GM12801 (cell line): Measurements from ENCODE around the gene ZKSCAN3.

Experiments
- TF ChIP-seq, protein P1 (sequence below): IDR thresholded peaks from one replicate; pipeline ENCODE4 v1.5.1; 2011; ENCODE audit warnings: control low read depth; ENCODE audit not compliant: insufficient read length; ENCODE audit errors: extremely low read depth

Gene ZKSCAN3

DNA sequence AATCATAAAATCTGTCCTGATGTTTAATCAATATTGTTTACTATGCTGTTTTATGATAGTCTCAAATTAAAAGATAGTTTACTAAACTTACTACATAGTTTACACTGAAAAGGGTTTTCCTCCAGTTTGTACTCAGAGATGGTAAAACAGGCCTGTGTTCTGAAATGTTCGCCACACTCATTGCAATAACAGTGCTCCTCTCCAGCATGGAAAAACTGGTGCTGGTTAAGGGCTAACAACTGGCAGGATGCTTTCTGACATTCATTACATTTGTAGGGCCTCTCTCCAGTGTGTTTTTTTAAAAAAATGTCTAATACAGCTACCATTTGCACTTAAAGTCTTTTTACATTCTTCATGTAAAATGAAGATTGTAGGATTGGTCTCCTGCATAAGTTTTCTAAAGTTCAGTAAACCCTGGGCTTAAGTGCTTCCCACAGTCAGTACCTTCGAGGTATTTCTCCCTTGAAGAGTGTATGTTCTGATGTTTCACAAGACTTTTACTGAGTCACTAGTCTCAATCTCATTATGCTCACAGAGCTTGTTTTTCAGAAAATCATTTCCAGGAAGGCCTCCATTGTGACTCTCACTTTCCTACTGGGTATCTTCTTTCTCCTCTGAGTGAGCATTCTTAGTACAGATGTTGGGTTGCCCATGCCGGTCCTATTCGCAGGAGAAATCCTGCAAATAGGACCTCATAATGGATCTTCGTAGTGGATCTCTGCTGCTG, 58.5 kb downstream of the ZKSCAN3 start:
- TF ChIP-seq, protein P1, sequence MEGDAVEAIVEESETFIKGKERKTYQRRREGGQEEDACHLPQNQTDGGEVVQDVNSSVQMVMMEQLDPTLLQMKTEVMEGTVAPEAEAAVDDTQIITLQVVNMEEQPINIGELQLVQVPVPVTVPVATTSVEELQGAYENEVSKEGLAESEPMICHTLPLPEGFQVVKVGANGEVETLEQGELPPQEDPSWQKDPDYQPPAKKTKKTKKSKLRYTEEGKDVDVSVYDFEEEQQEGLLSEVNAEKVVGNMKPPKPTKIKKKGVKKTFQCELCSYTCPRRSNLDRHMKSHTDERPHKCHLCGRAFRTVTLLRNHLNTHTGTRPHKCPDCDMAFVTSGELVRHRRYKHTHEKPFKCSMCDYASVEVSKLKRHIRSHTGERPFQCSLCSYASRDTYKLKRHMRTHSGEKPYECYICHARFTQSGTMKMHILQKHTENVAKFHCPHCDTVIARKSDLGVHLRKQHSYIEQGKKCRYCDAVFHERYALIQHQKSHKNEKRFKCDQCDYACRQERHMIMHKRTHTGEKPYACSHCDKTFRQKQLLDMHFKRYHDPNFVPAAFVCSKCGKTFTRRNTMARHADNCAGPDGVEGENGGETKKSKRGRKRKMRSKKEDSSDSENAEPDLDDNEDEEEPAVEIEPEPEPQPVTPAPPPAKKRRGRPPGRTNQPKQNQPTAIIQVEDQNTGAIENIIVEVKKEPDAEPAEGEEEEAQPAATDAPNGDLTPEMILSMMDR = no peak

DNA sequence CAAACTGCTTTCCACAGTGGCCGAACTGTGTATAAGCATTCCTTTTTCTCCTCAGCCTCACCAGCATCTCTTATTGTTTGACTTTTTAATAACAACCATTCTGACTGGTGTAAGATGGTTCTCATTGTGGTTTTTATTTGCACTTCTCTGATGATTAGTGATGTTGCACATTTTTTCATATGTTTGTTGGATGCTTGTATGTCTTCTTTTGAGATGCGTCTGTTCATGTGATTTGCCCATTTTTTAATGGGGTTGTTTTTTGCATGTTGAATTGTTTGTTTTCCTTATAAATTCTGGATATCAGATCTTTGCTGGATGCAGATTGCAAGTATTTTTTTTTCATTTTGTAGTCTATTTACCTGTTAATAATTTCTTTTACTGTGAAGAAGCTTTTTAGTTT, 61.0 kb downstream of the ZKSCAN3 start:
- TF ChIP-seq, protein P1 = no peak

DNA sequence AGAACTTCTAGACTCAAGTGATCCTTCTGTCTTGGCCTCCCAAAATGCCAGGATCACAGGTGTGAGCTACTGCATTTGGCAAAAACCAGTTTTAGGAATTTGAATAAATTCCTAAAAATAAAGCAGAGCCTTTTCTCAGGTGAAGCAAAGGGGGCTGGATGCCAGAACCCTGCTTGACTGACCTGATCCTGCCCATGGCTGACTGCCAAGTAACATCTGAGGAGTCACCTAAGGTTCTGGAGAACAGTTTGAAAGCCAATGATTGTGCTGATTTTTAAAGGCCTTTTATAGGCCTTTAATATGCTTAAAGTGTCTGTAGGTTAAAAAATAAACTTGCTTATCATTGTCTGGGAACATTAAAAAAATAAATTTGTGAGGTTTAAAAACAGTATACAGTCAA, 63.9 kb downstream of the ZKSCAN3 start:
- TF ChIP-seq, protein P1 = no peak
